Upper lobe of left lung (tissue), 4 donors: ENCODE measurements around the gene DYNC2H1.

ENCODE experiments used
- CTCF ChIP-seq, 6 experiments: fragments of 450-650 bp in 4 of 6; fragments of 200-600 bp in 2 of 6; sonication (generic) in 2 of 6; IDR thresholded peaks; one replicate each; pipeline ENCODE4 v1.5.1; 2016 to 2019; ENCODE audit warnings: antibody characterized with exemption in 6 of 6
- EP300 ChIP-seq, 4 donors: sonication (generic); formaldehyde crosslinking; IDR thresholded peaks; one replicate each; pipeline ENCODE4 v1.5.1; 2017; ENCODE audit warnings: antibody characterized with exemption in 4 of 4, control low read depth in 2 of 4
- POLR2A ChIP-seq, 4 donors: fragments of 450-650 bp; IDR thresholded peaks; one replicate each; pipeline ENCODE4 v1.5.1; 2016 to 2017; ENCODE audit warnings: antibody characterized with exemption in 4 of 4, mild to moderate bottlenecking in 2 of 4
- POLR2AphosphoS5 ChIP-seq, 2 donors: sonication (generic); formaldehyde crosslinking; IDR thresholded peaks; one replicate each; pipeline ENCODE4 v1.5.1; 2017; ENCODE audit warnings: antibody characterized with exemption in 2 of 2

- TF ChIP-seq CTCF (IDR thresholded peaks at IDR 0.05) (no peak), EP300 (IDR thresholded peaks at IDR 0.05) (no peak), POLR2A (IDR thresholded peaks at IDR 0.05) (no peak), POLR2AphosphoS5 (IDR thresholded peaks at IDR 0.05) (no peak)
Observed at GRCh38 chr11:103480421-103480820, 371.2 kb downstream of the DYNC2H1 start.
